NCI-H1436 (cell line): ENCODE data around the gene C17orf114.

Experiments
- DNase-seq: peaks from one replicate; lab custom pipeline; 2025; lab: John Stamatoyannopoulos, UW

C17orf114 gene

GRCh38 chr17:4788159-4788806 lies 13.8 kb downstream of the C17orf114 start:
- DNase-seq = no peak

GRCh38 chr17:4786516-4786915 lies 15.6 kb downstream of the C17orf114 start:
- DNase-seq = no peak

GRCh38 chr17:4786106-4786511 lies 16.0 kb downstream of the C17orf114 start, which contains the start of gene VMO1:
Gene VMO1 (minus strand): TSS chr17:4786364. CDS start chr17:4786352, 12 bp downstream.
- no peak for DNase-seq

- no peak for DNase-seq
These were observed 16.6 kb downstream of the C17orf114 start for GRCh38 chr17:4785311-4786105.

GRCh38 chr17:4782652-4783051 lies 19.5 kb downstream of the C17orf114 start:
- DNase-seq = no peak

GRCh38 chr17:4780325-4780955 lies 21.7 kb downstream of the C17orf114 start:
- DNase-seq = no peak

- DNase-seq = no peak
These were observed 24.0 kb downstream of the C17orf114 start for GRCh38 chr17:4777969-4778760.

GRCh38 chr17:4772235-4772613 lies 29.9 kb downstream of the C17orf114 start:
- no peak for DNase-seq

GRCh38 chr17:4771519-4772234 lies 30.5 kb downstream of the C17orf114 start, which contains the start of gene TM4SF5:
Gene TM4SF5 (plus strand): TSS chr17:4771886. CDS start chr17:4771923, 37 bp downstream.
- no peak for DNase-seq

- DNase-seq = no peak
These were observed 32.5 kb downstream of the C17orf114 start for GRCh38 chr17:4769628-4770027.

- DNase-seq = no peak
These were observed 33.8 kb downstream of the C17orf114 start for GRCh38 chr17:4768298-4768697.

- DNase-seq = no peak
These were observed 35.4 kb downstream of the C17orf114 start for GRCh38 chr17:4766723-4767122.

GRCh38 chr17:4766201-4766600 lies 35.9 kb downstream of the C17orf114 start:
- DNase-seq = no peak

- DNase-seq = no peak
These were observed 37.5 kb downstream of the C17orf114 start for GRCh38 chr17:4764595-4764994.

- DNase-seq = no peak
These were observed 42.3 kb downstream of the C17orf114 start for GRCh38 chr17:4759776-4760236.

GRCh38 chr17:4753392-4753791 lies 48.7 kb downstream of the C17orf114 start:
- DNase-seq = no peak

- no peak for DNase-seq
These were observed 50.2 kb downstream of the C17orf114 start for GRCh38 chr17:4751932-4752331.
